HG03045 (cell line): Measurements from ENCODE around the gene WDR64.

Experiments used
- ATAC-seq: cut with Tn5 transposase; IDR thresholded peaks from one replicate; pipeline ENCODE4 v1.9.1; 2021; ENCODE audit warnings: mild to moderate bottlenecking, moderate library complexity; ENCODE audit not compliant: unreplicated experiment

The WDR64 gene

DNA sequence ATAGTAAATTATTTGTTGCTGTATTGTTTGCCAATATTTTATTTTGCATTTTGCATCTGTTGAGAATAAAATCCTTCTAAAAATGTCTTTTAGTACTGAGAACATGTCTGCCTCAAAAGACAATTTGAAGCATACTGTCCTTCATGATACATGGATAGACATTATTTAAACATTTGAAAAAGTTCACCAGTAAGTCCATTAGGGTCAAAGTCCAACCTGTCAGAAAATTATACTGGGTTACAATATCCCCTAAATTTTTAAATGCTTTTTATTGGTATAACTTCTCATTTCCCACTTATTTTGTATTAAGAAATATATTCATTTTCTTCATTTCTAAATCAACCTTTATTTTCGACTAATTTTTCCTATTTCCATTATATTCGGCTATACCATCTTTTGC, 21.2 kb upstream of the WDR64 start:
- no peak for ATAC-seq

- no peak for ATAC-seq
Observed at GRCh38 chr1:241631674-241632073, 20.4 kb upstream of the WDR64 start.

DNA sequence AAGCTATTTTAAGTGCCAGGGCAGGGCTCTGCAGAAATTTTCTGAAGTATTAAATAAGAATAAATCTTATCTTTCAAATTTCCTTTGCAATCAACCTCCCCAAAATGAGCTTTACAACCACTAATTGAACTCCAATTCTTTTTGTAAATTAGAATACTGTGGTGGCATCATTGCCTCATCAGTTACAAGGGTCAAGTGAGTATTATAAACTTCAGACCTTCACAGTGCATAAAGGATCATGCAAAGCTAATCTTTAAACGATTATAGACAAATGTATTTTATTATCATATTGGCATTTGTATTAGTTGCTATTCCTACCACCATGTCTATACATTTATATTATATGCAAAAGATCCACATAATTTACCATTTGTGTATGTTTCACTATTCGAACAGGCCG, 19.1 kb upstream of the WDR64 start:
- no peak for ATAC-seq

- no peak for ATAC-seq
Observed at GRCh38 chr1:241635556-241636152, 16.4 kb upstream of the WDR64 start.

- ATAC-seq, result no peak
Observed at GRCh38 chr1:241636291-241636690, 15.8 kb upstream of the WDR64 start.

DNA sequence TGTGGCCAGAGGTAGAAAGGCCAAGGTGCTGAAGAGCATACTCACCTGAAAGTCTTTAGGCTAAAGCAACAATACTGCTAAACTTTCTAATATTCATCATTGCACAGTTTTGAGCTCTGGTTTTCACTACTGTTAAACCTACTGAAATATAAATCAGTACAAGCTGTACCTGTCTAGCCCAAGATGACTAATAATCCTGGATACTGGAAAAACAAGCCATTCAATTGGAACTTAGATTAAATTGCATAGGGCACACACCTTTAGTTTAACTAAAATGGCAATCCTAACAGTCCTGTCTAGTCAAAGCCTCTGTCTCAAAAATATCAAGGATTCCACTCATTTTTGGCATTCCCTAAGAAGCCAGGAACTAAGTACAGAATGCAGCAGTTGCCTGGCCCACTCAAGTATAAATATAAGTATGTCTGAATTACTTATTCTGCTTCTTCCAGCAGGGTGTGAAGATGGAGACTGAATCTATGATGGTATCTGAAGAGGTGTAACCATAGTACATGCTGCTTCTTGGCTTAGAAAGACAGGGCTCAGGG, 15.0 kb upstream of the WDR64 start:
- no peak for ATAC-seq

DNA sequence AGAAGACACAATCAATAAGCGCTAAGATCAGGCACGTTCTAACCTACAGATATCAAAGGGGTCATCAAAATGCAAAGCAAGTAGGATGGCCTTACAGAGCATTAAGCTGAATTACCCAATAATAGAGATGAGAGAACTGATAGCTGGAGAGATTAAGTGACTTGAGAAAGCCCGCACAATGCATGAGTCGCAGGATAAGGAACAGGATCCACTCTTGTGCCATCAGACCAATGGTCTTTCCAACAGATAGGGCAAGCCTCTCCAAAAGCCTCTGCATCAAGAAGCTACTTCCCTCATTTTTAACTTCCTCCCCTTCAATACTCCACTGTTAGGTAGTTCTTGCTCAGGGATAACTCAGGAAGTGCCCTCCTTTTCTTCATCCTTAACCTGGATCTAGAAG, 14.5 kb upstream of the WDR64 start:
- no peak for ATAC-seq

- ATAC-seq, result no peak
Observed at GRCh38 chr1:241638099-241638682, 13.9 kb upstream of the WDR64 start.

- no peak for ATAC-seq
Observed at GRCh38 chr1:241638909-241639622, 13.0 kb upstream of the WDR64 start.

- ATAC-seq, result peak; percentile 47
Observed at GRCh38 chr1:241639623-241640148, 12.4 kb upstream of the WDR64 start.

GRCh38 chr1:241640149-241640866, 11.8 kb upstream of the WDR64 start, which contains the start of the genes CHML and OPN3:
Gene CHML (minus strand): TSS chr1:241640369. CDS start chr1:241635766, 4,603 bp downstream.
Gene OPN3 (minus strand): TSS chr1:241640369. CDS start chr1:241640254, 115 bp downstream.
- ATAC-seq, result peak; percentile 93

GRCh38 chr1:241640867-241641622, 11.0 kb upstream of the WDR64 start:
- no peak for ATAC-seq

DNA sequence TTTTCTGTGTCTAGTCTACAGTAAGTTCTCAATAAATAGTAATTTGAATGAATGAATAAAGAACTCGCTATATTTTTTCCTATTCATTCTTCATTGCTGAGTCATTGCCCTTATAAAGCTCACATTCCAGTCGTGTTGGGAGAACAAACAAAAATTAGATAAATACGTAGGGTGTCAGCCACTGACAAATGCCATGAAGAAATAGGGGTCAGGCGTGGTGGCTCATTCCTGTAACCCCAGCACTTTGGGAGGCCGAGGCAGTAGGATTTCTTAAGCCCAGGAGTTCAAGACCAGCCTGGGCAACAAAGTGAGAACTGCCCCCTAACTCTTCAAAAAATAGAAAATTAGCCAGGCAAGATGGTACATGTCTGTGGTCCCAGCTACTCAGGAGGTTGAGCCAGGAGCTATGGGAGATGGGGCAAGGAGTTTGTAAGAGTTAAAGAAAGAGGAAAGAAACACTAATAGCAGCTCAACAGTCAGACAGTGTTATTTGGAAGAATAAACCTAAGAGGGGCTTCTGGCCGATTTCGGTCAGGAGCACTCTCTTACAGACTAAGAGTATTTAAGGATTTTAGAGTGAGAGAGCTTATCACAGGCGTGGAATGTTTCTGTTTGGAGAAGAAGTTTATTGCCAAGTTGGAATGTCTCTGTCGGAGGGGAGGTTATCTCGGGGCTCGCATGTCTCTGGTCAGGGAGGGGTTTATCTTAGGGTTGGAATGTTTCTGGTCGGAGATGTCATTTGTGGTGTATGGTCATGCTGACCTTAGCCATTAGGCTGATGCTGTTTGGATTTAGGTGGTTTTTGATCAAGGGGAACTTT, 10.1 kb upstream of the WDR64 start:
- no peak for ATAC-seq

- no peak for ATAC-seq
Observed at GRCh38 chr1:241642593-241642944, 9.5 kb upstream of the WDR64 start.

DNA sequence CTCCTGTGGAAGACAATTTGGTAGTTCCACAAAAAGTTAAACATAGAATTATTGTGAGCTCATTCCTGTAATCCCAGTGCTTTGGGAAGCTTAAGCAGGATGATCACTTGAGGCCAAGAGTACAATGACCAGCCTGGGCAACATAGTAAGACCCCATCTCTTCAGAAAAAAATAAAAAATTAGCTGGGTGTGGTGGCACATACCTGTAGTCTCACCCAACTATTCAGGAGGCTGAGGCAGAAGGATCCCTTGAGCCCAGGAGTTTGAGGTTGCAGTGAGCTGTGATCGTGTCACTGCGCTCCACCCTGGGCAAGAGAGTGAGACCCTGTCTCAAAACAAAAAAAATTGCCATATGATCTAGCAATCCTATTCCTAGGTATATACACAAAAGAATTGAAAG, 7.8 kb upstream of the WDR64 start:
- no peak for ATAC-seq

- no peak for ATAC-seq
Observed at GRCh38 chr1:241645199-241645598, 6.9 kb upstream of the WDR64 start.

DNA sequence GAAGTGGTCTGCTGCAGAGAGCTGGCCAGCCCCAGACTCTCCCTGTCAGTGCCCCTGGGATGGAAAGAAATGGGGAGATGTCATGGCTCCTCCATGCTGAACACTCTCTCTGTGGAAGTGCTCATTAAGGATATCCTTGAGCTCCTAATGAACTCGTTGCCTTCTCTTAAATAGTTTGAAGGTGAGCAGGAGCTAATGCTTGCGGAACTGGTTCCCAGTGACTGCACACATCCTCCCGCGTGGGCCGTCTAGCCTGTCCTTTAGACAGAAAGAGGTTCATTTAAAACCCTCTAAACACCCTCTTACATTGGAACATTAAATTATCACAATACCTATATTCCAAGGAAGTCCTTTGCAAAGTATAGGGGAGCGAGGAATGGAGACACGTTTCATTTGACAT, 5.9 kb upstream of the WDR64 start:
- ATAC-seq, result no peak

DNA sequence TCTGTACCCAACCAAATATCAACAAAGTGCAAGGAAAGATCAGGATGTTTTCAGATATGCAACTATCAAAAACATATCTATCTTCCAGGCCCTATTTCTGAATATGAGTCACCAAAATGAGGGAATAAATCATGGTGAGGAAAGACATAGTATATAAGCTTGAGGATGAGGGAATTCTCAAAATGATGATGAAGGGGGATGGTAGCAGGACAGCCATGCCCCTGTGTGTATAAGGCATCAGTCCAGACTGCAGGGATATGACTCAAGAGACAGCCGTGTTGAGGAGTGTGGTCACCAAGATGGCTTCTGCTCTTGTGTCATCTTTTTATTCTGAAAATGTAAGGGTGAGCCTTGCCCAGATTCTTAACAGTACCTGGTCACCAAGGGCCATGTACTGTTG, 4.4 kb upstream of the WDR64 start:
- ATAC-seq, result no peak

DNA sequence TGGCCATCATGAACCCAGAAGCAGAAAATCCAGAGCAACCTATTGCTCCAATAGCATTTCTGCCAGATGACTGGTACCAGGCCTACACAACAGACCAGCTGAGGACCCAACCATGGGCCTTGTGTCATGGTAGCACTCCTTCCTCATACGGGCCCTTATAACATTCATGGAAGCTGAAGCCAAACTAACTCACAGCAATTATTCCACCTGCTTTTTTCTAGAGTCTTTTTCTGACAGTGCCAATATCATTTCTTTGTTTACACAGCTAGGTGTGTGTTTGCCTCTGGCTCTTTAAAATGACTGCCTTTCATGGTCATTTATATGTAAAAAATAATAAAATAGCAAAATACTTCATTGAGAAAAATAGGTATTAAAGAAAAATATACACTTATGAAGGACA, 3.9 kb upstream of the WDR64 start:
- ATAC-seq, result no peak

DNA sequence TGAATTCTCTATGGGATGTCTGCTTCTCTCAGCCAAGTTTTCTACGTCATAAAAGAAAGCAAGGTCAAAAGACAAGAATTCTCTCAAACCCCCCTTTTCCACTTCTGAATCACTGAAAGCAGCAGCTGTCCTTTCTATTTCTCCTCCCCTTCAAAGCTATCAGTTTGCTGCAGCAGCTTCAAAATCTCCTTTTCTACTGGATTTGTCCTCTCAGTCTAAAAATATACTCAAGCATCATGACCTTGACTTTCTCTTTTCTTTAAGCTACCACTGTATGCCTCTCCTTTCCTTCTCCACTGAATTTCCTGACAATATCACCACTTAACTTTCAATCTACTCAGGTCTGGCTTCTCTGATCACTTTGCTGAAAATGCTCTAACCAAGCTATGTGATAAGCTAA, 1.9 kb downstream of the WDR64 start:
- no peak for ATAC-seq
